HG02610 (cell line): ENCODE data around the gene AOPEP.

Experiments used
- ATAC-seq: cut with Tn5 transposase; IDR thresholded peaks from one replicate; pipeline ENCODE4 v1.9.1; 2021; ENCODE audit warnings: mild to moderate bottlenecking, moderate library complexity; ENCODE audit not compliant: unreplicated experiment

AOPEP gene

DNA sequence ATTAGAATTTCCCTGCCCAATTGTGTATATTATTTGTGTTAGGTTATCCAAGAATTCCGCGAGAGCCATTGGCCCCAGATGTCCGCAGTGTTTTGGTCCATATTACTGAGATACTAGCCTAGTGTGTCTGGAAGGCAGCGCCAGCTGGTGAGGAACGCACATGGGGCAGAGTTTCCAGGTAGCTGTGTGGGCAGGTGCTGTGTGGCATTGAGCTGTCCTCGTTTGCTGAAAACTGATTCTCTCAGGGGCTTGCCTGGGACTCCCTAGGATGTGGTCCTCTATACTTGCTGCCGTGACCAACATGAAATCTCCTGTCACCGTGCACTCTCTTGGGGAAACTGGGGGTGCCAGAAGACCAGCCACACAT lies 302.3 kb downstream of the AOPEP start:
- no peak for ATAC-seq

DNA sequence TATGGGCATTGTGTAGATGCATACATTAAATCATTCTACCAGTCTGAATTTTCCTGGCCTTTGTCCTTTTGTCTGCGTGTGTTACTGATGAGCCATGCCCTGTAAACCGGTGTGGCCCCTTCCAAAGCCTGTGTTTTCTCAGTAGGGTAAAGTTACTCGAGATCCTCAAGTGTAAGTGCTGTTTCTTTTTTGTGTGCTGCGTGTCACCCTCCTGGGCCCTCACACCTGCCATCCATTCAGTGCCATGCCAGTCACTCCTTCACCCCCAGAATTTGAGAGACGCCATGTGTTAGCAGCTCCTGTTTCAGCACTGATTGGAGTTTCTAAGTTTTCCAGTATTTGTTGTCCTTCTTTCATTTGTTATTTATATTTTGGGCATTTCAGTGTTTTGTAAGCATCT lies 302.8 kb downstream of the AOPEP start:
- no peak for ATAC-seq

DNA sequence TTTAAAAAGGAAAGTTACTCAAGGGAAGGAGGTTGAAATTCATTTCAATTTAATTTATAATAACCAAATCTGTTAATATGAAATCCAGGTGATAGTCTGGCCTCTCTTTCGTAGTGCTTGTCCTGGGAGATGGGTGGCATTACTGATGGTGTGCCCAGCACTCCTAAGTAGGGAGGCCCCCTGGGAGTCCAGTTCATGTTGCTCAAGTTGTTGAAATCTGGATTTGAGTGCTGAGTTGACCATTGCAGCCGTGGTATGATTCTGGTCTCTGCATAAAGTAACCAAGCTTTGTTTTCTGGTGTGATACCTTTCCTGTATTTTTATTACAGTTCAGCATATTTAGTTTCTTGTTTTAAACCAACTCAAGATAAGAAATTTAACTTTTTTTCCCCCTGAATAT lies 303.2 kb downstream of the AOPEP start:
- ATAC-seq: no peak

DNA sequence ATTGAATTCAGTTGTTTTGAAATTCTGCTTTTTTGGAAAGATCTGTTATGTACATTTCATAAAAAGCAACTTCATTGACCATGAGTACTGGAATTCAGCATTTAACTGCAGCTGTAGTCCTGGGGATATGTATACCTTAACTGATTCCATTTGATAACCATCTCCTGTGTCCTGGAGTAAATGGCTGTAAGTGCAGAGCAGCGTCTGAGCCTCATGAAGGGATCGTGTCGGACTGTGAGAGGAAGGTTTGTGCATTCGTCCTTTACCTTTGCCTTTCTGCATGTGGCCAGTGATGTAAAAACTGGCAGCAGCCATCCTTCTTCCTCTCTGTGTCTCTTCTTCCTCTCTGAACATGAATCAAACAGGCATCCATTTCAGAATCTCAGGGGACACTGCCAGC lies 303.8 kb downstream of the AOPEP start:
- ATAC-seq: no peak

DNA sequence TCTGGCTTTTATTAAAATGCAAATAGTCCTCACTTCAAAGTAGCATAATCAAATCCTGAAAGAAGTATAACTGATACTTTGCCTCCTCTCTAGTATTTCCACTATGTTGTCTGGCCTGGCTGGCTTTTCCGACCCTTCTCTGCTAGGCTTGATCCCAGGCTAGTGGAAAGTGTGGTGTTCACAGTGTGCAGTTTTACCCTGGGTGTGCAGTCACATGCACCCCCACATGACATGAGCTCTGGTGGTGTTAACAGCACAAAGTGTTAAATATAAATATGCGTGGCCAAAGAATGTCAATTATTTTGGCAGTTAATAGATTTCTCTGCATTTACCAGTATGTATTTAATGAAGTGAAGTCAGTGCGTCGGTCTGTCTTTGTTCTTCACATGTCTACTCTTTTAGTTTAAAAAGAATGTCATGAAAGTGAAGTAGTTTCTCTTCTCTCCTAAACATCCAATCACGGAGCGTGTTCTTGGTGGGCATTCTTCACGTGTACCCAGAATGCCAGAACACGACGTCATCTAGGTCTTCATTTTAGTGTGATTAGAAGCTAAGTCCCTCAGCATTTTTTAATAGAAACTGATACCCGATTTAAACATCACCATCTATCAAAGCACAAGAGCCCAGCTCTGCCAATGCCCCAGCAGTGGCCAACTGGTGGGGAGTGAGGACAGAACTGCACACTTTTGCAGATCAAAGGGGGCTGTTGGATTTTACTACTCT lies 304.6 kb downstream of the AOPEP start:
- ATAC-seq: no peak

DNA sequence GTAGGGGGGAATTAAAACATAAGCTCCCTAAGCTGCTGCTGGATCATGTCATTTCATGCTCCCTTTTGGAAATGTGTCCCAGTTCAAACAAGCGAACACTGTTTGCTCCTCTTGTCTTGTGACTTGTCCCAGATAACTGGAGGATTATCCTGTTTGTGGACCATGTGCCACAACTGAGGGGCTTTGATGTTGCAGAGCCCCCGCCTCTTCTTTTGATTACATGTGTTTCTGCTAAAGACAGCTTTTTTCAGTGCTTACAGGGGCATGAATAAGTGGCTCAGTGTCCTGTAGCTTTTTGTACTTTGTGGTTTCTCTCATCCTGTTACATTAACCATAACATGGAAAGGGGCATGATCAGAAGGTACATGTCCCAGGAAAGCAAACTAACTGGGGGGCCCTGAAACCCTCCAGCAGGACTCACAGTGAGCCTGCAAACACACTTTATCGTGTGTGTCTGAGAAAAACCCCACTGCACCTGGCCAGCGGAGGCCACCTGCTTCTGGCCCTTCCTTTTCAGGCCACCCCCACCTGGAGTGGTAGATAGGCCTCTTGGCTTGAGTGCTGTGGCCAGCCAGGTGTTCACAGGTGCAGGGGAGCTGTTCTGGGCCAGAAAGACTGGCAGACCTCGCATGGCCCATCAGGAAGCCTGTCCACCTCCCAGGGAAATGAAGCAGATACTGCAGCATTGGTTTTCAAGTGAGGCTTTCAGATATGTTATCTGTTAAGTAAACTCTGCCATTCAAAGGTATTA lies 305.4 kb downstream of the AOPEP start:
- no peak for ATAC-seq

DNA sequence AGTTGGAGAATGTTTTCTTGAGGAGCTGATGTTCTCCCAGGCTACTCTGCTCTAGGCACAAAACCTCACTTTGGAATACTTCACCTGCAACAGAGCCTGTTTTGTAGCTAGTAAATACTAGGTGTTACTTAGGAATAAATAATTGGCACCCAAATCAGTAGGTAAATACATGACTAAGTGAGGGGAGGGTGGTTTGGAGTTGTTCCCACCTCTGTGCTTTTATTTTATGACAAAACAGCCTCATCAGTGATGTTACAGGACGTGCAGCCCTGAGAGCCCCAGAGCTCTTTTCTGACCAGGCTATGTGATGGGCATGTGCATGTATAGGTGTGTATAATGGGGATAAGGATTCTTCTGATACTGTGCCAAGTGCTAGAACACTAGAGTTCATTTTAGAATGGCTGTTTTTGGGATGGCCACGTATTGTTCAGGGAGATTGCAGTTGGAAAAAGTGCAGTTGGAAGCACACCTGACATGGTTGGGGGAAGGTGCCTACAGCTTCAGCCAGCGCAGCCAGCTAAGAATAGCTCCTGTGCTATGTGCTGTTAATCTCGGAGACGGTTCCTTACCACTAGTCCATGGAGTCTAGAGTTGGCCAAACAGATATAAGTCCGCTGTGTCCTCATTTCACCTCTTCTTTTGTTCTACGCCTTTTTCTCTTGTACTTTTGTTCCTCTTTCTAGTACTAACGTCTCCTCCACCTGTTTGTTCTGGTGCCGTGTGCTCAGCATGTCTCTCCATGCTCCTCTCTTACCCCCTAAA lies 306.3 kb downstream of the AOPEP start:
- ATAC-seq: no peak

DNA sequence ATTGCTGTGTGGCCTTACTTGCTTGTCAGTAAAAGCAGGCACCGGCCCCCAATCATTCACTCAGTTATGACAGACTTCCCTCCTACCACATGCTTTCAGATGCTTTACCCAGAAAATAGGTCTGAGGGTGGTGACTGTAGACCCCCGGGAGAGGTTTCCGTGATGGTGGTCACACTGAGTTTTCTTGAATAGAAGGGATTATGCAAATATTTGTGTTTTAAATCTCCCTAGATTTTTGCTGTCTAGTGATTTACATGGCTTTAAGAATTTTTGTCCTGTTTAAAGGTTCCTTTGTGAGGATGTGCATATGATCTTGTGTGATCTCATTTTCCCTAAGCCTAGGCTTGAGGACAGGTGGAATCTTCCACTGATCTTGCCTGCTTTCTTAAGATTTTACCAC lies 309.3 kb downstream of the AOPEP start:
- ATAC-seq: no peak

DNA sequence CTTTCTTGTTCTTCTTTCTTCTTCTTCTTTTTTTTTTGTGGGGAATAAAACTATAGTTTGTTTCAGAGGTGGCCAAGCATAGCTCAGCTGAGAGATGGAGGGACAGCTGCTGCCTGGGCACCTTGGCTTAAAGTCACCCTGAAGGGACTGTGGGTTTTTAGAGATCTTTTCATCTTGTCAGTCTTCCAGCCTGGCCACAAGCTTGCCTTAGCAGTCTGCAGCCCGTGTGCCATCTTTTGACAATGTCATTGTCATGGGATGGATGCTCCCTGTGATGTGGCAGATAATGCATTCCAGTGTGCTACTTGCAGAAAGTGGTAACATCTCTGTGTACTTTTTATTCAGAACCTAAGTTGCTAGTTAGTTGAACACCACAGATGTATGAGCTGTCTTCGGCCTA lies 310.2 kb downstream of the AOPEP start:
- ATAC-seq: no peak

DNA sequence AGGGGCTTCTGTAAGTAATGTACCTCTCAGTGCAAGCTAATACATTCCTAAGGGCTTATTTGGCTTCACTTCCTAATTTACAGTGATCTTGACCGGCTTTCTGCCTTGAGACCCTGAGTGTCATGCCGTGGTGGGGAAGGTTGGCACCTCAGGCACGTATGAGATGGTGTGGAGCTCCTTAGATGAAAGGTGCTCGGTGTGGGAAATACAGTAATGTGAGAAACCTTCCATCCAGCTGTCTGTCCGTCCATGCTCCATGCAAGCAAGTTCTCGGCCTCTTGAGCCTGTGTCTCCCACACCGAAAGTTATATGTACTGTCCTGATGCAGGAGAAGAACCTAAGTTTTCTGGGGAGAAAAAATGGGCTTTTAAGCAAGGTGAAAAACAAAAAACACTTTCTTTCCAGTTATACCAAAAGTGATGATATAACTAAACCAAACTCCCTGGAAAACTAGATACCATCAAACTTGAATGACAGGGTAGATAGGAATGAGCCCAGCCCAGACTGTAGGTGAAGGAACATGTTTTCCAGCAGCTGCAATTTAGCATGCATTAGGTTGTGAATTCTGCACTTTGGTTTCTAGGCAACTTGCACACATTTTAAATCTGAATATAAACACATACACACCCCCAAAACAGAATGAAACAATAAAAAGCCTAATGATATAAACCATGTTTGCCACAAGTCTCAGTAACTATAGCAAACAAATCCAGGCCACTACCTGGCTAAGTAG lies 311.5 kb downstream of the AOPEP start:
- ATAC-seq: no peak

DNA sequence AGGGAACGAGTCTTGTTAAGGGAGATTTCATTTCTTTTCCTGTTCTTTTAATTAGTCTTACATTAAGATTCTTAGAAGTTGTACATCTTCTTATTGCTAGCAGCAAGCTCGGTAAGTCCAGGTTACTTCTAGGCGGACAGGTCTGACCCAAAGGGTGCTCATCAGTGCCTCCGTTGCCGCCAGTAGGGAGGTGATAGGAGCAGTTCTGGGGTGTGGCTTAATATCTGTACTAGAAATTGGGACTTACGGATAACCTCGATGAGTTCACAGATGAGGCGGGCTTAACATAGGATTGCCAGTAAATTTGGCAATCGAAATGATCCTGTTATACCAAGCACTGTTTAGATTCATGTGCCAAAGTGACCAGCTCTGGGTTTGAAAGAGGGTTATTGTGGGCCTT lies 312.2 kb downstream of the AOPEP start:
- ATAC-seq: no peak

DNA sequence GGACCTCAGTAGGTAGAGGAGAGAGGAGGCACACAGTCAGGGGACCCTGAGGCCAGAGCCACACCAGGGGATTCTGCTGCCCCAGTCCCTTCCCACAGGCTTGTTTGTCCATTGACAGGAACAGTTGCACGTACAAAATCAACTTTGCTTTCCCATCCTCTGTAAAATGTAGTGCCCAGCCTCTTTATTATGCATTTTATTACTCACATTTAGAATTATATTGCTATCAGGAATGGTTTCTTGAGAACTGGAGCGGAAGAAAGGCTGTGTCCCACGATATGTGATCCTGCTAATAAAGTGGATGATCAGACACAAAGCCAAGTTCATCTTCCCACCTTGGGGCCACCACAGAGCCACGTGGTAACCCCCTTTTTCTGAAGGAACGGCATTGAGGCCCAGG lies 313.6 kb downstream of the AOPEP start:
- no peak for ATAC-seq

DNA sequence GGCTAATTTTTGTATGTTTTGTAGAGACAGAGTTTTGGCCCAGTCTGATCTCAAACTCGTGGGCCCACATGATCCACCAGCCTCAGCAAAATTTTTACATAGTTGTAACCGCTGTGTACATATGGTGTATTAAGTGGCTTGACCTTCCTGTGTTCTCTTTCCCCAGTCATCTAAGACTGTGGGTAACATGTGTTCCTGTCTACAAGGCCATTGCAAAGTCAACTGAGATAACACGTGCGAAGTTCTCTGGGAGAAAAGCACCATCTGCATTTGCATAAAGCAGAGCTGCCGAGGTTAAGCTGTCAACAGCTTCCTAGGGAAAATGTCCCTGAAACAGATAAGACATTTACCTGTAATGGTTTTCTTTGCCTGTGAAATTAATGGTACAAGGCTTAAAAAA lies 317.3 kb downstream of the AOPEP start:
- ATAC-seq: no peak

DNA sequence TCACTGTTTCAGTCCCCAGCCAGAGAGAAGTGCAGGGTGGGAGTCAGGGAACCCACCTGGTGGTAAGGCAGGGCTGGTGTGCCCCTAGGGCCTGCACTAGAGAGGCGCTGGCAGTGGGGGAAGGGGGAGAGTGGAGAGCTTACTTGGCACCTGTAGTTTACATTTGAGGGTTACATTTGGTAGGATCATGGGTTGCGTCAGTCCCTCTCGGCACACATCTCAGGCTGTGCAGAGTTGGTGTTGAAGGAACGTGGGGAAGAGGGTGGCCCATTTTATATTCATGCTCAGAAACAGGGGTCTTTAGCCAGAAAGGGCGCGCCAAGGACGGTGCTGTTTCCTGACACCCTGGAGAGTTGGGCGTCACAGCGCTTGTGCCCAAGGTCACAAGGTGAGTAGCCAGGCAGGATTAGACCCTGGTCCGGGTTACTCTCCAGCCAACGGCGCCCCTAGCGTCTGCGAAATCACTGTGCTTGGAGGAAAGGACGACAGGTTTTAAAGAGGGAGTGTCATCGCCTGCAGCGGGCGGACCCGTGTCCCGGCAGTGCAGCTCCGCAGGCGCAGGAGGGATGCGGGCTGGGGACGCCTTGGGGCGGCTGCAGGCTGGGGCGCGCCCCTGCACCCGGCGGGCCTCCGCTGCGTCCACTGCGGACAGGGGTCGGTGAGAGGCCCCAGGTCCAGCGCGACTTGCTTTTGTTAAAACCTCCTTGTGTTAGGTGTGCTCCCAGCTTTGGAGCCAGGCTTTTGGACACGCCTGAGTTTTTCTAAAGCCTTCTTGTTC lies 318.4 kb downstream of the AOPEP start:
- no peak for ATAC-seq

DNA sequence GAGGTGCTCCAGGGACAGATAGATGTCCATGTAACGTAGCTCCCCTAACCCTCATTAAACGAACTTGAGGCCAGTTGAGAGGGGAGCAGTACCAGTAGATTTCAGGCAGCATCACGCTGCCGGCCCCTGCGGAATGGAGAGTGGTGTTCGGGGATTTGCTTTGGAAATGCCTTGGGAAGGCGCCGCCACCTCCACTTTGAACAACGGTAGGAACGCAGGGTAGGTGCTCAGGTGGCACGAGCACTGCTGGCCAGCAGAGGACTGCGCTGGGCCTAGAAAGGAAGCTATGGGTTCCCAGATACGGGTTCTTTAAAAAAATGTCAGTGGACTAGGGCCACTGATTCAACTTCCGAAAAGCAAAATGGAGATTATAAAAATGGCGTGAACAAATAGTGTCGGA lies 319.3 kb downstream of the AOPEP start:
- no peak for ATAC-seq

DNA sequence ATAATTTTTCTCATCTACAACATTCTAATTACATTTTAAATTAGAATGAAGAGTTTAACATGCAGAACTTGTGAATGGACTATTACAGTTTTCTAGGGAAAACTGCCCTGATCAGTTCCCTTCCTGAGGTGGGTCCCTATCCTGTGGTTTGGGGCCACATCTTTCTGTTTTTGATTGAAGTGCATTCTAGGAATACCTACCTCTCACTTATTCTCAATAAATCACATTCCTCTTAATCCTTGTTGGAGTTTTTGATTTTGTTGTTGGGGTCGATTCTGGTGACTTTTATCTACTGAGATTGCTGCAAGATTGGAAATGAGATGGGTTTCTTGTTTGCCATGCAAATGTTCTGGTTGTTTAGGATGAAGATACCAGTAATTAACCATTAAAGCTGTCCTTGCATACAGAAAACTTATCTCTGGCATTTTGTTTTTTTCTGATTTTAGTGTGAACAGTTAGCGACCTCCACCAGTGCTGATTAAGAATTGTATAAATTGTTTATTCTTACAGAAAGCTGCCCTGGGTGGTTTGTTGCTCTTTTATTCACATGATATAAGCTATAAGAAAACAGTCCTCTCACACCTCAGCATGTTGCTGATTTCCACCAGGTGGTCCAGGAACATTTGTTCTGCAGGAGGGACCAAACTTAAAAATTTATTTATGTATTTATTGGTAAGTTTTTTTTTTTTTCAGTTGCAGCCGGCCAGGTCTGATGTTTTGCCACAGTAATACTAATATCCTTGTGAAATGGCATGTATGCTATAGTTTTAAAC lies 321.1 kb downstream of the AOPEP start:
- ATAC-seq: no peak

DNA sequence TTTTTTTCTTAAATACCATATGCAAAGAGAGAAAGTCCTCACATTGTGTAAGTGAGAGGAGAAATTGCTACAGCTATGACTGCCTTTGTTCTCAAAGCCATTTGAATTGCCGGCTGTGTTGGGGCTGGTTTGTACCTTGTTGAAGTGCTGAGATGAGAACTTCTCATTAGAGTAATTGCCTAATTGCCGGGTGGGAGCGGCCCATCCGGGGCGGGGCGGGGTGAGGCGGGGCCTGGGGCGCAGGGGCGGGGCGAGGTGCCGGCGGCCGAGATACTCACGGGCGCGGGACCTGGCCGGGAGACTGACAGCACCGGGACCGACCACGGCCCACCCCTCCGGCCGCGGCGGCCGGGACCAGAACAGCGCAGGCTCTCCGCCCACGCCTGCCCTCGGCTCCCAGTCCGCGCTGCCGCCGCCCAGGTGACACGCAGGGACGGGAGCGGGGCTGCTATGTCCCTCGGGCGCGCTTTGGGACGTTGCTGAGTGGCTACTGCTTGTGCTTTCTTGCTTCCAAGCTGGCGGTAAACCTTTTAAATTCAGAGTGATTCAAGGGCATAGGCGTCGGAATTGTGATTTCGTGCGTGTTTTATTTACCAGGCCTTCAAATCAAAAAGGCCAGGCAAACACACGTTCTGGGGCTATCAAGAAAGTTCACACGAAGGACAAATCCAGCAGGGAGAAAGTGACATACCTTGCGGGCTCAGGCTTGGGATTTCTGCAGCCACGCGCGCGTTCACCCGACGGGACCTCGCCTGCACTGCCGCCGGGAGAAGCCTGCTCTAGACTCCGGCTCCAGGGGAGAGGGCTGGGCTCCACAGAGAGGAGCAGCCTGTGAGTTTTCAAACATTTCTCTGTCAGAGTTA lies 322.0 kb downstream of the AOPEP start:
- ATAC-seq: peak; percentile 79

DNA sequence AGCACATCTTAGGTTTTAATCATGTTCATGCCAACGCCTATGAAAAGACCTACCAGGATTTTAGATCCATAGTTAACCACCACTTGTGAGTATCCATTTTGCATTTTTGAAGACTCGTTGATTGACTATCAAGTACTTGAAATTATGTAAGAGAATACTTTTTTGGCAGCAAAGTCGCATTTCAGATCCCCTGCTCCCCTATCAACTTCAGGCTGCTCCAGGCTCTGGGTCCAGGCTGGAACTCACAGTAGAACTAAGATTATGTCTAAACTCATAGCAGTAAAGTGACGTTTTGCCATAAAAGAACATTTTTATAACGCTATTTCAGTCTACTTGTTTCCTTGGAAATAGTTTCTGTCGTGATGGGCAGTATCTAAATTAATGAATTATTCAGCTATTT lies 323.3 kb downstream of the AOPEP start:
- ATAC-seq: no peak
